GM18907 (cell line): ENCODE measurements around the gene SH3BP1.

Source experiments
- ATAC-seq: cut with Tn5 transposase; IDR thresholded peaks from one replicate; pipeline ENCODE4 v1.9.1; 2021; ENCODE audit warnings: mild to moderate bottlenecking, moderate library complexity; ENCODE audit not compliant: unreplicated experiment

SH3BP1 gene

DNA sequence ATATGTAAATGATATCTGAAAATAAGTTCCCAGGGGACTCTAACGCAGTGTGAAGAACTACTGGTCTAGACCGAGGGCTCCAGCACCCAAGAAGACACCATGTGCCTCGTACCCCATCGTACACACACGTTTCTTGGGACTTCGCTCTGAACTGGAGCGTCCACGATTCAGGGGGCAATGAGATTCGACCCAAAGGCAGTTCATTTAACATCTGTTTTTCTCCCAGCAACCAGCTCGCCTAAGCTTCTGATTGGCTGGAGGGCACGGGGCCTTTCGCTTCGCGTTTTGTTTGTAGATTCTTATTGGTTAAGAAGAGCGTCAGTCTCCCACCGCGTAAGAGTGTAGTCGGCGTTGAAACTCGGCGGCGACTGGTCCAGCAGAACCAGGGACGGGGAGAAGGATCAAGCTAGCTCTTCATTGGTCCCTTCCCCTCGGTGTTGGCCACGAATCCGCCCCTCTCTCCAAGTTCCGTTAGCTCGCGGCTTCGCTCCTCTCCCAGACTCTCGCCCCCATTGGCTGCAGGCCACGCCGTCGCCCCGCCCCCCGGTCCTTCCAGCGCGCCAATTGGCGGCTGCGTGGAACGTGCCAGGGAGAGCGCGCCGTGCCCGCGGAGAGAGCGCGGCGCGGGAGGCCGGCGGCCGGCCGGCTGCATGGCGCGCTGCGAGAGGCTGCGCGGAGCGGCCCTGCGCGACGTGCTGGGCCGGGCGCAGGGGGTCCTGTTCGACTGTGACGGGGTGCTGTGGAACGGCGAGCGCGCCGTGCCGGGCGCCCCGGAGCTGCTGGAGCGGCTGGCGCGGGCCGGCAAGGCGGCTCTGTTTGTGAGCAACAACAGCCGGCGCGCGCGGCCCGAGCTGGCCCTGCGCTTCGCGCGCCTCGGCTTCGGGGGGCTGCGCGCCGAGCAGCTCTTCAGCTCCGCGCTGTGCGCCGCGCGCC, 18.9 kb downstream of the SH3BP1 start, which contains the start of gene PDXP:
TSS of gene PDXP (plus strand) at position 591 of the 933 bp plus-strand sequence. CDS start at position 651, 60 bp downstream.
- peak; percentile 85 for ATAC-seq

- peak; percentile 11 for ATAC-seq
Observed at GRCh38 chr22:37659066-37659896, 19.8 kb downstream of the SH3BP1 start.

DNA sequence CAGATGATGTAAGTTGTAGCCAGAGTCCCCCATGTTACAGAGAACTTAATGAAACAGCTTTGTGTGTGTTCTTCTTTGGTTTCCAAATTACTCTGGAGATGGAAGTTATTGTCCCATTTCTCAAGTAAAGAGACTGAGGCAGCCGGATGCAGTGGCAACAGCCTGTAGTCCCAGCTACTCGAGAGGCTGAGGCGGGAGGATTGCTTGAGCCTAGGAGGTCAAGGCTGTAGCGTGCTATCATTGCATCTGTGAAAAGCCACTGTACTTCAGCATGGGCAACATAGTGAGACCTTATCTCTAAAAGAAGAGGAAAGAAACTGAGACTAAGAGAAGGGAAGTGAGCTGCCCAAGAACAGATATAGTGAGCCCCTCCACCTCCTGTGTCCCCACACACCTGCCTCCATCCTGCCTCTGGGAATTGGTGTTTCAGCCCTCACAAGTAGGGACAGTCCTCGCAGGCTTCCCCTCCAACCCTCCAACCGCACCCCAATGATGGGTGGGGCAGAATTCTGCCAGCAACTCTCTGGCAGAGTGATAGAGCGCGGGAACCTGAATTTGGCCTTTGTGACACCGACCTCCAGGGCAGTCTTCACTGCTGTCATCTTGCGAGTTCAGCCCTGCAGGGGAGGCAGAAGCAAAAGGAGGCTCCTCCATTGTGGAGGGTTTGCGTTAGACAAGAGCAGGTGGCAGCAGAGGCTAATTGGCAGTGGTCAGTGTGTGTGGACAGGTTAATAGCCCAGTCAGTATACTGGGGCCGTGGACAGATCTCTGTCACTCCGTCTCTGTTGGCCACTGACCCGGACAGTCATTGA, 20.6 kb downstream of the SH3BP1 start:
- ATAC-seq, result no peak

DNA sequence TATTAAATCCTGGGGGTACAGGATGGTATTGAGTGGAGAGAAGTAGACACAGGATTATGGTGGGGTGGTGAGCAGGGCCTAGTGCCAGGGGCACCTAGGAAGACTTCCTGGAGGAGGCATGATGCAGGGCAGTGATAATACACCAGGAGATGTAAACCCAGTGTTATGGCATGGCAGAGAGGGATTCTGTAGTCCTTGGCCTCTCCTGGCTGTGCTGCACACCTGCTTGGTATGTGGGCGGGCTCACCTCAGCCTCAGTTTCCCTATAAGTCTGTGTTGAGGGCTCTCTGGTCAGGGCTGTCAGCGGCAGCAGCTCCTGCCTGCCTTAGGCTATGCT, 21.2 kb downstream of the SH3BP1 start:
- ATAC-seq, result no peak

DNA sequence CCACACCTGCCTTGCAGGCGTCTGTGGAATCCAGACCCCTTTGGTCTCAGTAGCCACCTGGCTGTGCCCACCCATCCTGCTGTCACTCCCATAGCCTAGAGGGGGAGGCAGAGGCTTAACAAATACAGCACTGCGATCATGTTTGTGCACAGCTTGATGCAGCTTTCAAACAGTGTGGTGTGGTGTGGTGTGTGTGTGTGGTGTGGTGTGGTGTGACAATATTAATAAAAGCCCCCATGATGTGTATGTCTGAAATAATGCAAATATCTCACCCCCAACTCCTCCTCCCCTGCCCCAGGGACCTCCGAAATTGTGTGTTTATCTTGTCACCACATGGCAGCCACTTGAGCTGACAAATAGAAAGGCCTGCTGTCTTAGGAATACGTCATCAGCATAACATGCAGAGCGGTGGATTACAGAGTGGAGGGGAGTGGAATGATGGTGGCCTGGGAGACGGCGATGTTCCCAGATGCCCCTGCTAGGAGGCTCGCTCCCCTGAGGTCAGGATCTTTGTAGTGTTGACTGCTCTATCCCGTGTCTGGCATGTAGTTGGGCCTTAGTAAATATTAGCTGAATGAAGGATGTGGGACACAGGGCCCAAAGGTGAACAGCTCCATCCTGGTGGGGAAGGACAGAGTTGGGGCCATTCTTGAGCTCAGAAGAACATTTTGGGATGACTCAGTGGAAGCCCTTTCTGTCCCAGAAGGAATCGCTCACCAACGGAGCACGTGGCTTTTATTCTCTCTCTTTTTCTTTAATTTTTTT, 21.9 kb downstream of the SH3BP1 start:
- no peak for ATAC-seq

DNA sequence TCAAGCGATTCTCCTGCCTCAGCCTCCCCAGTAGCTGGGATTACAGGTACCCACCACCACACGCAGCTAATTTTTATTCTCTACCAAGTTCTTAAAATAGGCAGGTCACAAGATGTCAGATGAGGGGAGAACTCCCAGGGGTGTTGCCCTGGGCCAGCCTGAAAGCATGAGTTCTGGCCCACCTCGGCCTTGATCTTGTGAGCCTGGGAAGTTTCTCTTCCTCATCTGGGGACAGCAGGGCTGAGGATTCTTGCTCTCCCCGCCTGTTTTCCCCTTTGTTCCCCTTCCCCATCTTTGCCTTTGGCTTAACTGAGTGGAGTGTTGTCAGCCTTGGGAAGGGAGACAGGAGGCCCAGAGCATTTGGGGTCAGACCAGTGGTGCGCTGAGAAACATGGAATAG, 22.6 kb downstream of the SH3BP1 start:
- ATAC-seq, result no peak

GRCh38 chr22:37663521-37664140, 24.2 kb downstream of the SH3BP1 start:
- ATAC-seq, result no peak

GRCh38 chr22:37664249-37665101, 25.0 kb downstream of the SH3BP1 start:
- ATAC-seq, result no peak

DNA sequence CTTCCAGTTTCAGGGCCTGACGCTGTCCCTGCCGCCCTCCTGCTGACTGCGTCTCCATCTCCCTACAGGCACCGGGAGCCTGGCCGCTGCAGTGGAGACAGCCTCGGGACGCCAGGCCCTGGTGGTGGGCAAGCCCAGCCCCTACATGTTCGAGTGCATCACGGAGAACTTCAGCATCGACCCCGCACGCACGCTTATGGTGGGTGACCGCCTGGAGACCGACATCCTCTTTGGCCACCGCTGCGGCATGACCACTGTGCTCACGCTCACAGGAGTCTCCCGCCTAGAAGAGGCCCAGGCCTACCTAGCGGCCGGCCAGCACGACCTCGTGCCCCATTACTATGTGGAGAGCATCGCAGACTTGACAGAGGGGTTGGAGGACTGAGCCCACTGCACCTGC, 26.0 kb downstream of the SH3BP1 start:
- no peak for ATAC-seq

GRCh38 chr22:37669586-37669985, 30.1 kb downstream of the SH3BP1 start:
- no peak for ATAC-seq

DNA sequence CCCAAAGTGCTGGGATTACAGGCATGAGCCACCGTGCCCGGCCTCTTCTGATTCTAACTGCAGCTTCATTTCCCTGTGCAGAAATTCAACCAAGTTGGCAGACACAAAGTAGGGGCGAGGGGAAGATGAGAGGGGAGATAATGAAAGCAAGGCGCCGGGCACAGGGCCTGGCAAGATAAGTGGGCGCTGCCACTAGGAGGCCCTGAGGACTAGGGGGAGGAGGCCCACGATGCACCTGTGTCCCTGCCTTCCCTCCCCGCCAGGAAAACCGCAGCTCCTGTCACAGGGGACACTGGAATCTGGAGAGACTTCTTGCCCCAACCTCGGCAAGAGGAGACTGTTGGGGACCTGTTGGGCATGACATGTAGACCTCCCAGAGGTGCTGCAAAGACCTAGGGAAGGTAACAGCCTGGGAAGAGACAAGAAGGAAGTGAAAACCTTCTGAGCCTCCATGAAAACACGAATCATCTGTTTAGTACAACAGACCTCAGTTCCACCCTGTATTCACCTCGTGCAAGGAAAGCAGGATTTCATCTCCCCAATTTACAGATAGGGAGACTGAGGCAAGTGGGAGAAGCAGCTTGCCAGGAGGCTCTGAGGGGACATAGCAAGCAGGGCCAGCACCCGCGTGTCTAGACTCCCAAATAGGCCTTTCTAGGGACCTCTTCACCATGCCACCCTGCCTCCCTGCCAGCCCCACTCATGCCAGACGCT, 32.9 kb downstream of the SH3BP1 start:
- ATAC-seq, result no peak

DNA sequence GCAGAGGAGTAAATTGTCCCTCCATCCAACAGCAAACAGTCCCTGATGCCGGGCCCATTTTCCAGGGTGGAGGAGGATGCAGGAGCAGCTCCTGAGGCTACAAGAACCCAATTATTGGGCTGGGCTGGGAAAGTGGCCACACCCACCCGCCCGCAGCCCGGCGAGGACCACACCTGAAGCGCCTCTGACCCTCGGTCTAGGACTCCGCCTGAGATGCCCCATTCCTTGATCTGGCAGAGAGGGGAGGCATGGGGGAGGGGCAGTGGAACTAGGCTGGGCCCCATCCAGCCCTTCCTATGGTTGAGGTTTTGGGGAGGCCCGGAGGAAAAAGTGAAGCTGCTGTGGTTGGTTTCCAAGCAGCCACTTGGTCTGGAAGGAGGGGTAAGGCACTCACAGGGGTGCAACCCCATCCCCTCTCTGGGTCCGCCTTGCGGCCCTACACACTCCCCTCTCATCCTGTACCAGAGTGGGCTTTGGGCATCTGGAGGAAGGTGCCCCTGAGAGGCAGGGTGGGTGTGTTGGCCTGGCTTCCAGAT, 33.5 kb downstream of the SH3BP1 start:
- ATAC-seq, result no peak

DNA sequence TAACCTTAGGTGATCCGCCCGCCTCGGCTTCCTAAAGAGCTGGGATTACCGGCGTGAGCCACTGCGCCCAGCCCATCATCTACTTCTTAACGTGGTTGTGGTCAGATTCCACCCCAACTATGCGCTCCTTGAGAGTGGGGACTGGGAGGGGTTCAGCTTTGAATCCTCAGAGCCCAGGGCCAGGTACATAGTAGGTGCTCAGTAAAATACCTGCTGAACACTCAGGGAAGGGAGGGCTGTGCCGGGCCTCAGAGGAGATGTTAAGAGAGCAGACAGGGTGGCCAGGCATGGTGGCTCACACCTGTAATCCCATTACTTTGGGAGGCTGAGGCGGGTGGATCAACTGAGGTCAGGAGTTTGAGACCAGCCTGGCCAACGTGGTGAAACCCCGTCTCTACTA, 34.8 kb downstream of the SH3BP1 start:
- no peak for ATAC-seq

DNA sequence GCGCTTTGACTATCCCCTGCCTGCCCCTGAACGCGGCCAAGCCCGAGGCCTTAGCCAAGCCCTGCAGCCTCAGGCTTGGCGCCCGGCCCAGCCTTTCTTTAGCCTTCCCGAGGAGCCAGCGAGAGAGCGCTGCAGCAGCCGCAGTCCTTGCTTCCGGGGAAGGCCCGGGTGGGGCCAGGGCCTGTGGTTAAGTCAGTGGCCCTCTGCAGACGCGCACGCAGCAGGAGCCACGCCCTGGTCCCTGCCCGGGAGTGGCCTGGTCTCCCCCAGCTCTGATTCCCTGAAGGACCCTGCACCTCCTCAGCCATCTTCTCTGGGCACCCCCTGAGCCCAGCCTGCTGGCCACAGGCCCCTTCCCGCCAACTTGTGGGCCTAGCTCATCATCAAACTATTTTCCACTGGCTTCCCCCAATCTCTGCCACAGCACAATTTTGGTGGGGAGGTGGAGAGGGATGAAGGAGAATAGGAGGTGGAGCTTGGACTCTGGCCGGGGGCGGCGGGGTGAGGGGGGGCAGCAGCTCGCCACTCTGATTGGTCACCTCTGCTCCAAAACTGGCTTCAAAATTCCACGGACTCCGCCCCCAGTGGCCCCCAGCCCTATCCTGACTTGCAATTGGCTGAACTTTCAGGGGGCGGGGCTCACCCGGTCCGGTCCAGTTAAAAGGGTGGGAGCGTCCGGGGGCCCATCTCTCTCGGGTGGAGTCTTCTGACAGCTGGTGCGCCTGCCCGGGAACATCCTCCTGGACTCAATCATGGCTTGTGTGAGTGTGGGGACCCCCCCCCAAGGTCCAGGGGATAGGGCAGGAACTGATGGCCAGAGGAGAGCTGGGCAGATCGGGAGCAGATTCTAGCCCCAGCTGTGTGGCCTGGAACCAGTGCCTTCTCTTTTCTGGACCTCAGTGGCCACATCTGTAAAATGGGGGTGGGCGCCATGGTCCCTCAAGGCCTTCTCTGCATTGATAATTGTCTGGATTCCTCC, 35.8 kb downstream of the SH3BP1 start, which contains the start of gene LGALS1:
TSS of gene LGALS1 (plus strand) at position 686 of the 979 bp plus-strand sequence. CDS start at position 753, 67 bp downstream.
- peak; percentile 46 for ATAC-seq

DNA sequence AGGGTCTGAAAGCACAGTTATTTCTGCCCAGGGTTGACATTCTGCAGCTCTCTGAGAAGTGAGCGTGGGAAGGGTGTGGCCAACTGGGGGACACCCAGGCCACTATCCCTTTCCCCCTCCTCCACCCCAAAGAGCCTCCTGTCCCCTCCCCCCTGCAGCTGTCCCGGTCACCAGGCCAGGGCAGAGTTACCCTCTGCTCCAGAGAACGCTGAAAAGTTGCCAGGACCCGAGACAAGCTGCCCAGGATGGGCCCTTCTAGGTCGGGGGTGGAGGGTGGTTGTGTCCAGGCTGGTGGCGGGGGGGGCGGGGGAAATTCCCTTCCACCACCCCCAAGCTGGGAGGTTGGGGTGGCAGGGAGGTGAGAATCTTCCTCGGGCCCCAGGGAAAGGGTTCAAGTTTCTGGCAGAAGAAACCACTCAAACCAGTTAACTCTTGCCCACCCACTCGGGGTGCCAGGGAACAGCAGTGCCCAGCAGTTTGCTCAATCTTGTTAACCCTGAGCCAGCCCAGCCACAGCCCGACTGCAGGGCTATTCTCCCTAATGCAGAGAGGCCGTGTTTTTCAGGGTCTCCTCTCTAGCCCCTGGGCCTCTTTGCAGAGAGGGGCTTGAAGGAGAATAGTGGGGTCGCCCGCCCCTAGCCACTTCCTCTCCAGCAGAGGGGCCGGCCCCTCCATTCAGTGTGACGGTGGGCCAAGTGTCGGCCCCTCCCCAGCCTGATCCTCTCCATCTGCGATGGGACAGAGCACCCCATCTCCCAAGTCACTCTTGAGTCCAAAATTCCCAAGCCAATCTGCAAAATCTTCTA, 36.7 kb downstream of the SH3BP1 start:
- ATAC-seq, result peak; percentile 13
